ENCODE data around the gene CHD9NB. TPM values are rescaled to one million over a fixed set of nuclear protein-coding genes. Genes with fewer than 3 reads are reported as not detected.

CHD9NB gene
- polyA plus RNA-seq, 2 of the 4 experiments (the other 2 are of a cell fraction), result 2.0 to 2.8 TPM

GRCh38 chr16:53068423-53068833, 15.7 kb upstream of the CHD9NB start:
- FAIRE-seq, result no peak
- Histone ChIP-seq H3K9me3 (0 out of 3 replicates have a peak, but pooled peaks cover under 1% of the 10 kb centered on the region), H3K4me2 (no peak overlapping the region), H3K27ac (no peak overlapping the region), H3K4me3 (no peak overlapping the region), H3K4me1 (no peaks in the 10 kb centered on the region)
- DNase-seq (ENCODE audit: low read depth in 1 of 2, low spot score in 1 of 2), result no peak
- 94% methylated on average over 4 of the region's 4 CpGs for WGBS (ENCODE audit: missing lambda C conversion rate)
- CTCF ChIA-PET, result interaction anchor here (1.2 to 2.6 kb wide), 3 partner anchors 14 to 31 kb away, joined by 3 to 8 read pairs (median 4); partner anchors contain the start of gene CHD9
- no peak for ATAC-seq
- TF ChIP-seq MAZ (IDR thresholded peaks at IDR 0.05; ENCODE audit: borderline replicate concordance, low read depth, low read length) (no peak), FOSB (CRISPR knock-in tag; IDR thresholded peaks at IDR 0.05) (no peak), HDAC2 (IDR thresholded peaks at IDR 0.05) (no peak), HOXA7 (CRISPR knock-in tag; IDR thresholded peaks at IDR 0.05) (no peak), SMC3 (IDR thresholded peaks at IDR 0.05) (no peak), GATA3 (IDR thresholded peaks at IDR 0.05; ENCODE audit: borderline replicate concordance) (no peak), ZNF302 (CRISPR knock-in tag; IDR thresholded peaks at IDR 0.05) (no peak), CBX2 (IDR thresholded peaks at IDR 0.05; ENCODE audit: borderline replicate concordance, low read depth) (no peak), KDM5A (IDR thresholded peaks at IDR 0.05) (no peak), TFCP2L1 (CRISPR knock-in tag; IDR thresholded peaks at IDR 0.05) (no peak), RNF2 (IDR thresholded peaks at IDR 0.05; ENCODE audit: borderline replicate concordance, low read depth) (no peak), ELK1 (IDR thresholded peaks at IDR 0.05; ENCODE audit: low read depth, low read length) (no peak), POLR2AphosphoS2 (conservative IDR thresholded peaks at IDR 0.05; ENCODE audit: low read length) (no peak)
- TF ChIP-seq, protein P1, sequence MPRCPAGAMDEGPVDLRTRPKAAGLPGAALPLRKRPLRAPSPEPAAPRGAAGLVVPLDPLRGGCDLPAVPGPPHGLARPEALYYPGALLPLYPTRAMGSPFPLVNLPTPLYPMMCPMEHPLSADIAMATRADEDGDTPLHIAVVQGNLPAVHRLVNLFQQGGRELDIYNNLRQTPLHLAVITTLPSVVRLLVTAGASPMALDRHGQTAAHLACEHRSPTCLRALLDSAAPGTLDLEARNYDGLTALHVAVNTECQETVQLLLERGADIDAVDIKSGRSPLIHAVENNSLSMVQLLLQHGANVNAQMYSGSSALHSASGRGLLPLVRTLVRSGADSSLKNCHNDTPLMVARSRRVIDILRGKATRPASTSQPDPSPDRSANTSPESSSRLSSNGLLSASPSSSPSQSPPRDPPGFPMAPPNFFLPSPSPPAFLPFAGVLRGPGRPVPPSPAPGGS (IDR thresholded peaks at IDR 0.05), result no peak
- TF ChIP-seq, protein P2, sequence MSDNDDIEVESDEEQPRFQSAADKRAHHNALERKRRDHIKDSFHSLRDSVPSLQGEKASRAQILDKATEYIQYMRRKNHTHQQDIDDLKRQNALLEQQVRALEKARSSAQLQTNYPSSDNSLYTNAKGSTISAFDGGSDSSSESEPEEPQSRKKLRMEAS (IDR thresholded peaks at IDR 0.05), result no peak
- TF ChIP-seq, protein P3, sequence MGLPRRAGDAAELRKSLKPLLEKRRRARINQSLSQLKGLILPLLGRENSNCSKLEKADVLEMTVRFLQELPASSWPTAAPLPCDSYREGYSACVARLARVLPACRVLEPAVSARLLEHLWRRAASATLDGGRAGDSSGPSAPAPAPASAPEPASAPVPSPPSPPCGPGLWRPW (IDR thresholded peaks at IDR 0.05), result no peak
- POLR2A ChIA-PET, result no interaction called here

DNA sequence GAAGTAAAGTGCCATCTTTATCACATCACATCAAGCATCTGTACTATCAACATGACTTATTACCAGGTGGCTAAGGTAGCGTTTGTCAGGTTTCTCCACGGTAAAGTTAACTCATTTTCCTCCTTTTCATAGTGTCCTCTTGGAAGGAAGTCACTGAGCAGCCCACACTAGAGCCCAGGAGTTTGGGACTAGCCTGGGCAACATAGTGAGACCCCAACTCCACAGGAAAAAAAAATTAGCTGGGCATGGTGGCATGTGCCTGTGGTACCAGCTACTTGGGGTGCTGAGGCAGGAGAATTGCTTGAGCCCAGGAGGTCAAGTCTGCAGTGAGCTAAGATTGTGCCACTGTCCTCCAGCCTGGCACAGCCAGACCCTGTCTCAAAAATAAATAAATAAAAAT, 15.0 kb upstream of the CHD9NB start:
- Histone ChIP-seq H3K4me3 (no peak overlapping the region), H3K4me2 (no peak overlapping the region), H3K9me3 (no peaks in the 10 kb centered on the region), H3K4me1 (no peaks in the 10 kb centered on the region), H3K27ac (no peak overlapping the region)
- 85% methylated on average over 2 of the region's 2 CpGs for WGBS (ENCODE audit: missing lambda C conversion rate)
- ATAC-seq, result no peak
- ChIA-PET CTCF (interaction anchor here (1.4 to 2.6 kb wide), 2 partner anchors 13 to 32 kb away, joined by 4 to 8 read pairs; partner anchors contain the start of gene CHD9), POLR2A (no interaction called here)
- DNase-seq (ENCODE audit: low read depth in 1 of 2, low spot score in 1 of 2), result no peak
- FAIRE-seq, result no peak
- TF ChIP-seq BHLHE40 (IDR thresholded peaks at IDR 0.05; ENCODE audit: low read depth, low read length), result no peak
- no peak for TF ChIP-seq MAFK (IDR thresholded peaks at IDR 0.05; ENCODE audit: partially characterized antibody)
- no peak for TF ChIP-seq HOXB13 (CRISPR knock-in tag; IDR thresholded peaks at IDR 0.05; ENCODE audit: low read depth)
- TF ChIP-seq FOXS1 (CRISPR knock-in tag; IDR thresholded peaks at IDR 0.05), result no peak
- TF ChIP-seq HEYL (CRISPR knock-in tag; IDR thresholded peaks at IDR 0.05), result no peak
- TF ChIP-seq RNF2 (IDR thresholded peaks at IDR 0.05; ENCODE audit: borderline replicate concordance, low read depth), result no peak
- TF ChIP-seq MAZ (IDR thresholded peaks at IDR 0.05; ENCODE audit: borderline replicate concordance, low read depth, low read length), result no peak
- TF ChIP-seq, protein P4, sequence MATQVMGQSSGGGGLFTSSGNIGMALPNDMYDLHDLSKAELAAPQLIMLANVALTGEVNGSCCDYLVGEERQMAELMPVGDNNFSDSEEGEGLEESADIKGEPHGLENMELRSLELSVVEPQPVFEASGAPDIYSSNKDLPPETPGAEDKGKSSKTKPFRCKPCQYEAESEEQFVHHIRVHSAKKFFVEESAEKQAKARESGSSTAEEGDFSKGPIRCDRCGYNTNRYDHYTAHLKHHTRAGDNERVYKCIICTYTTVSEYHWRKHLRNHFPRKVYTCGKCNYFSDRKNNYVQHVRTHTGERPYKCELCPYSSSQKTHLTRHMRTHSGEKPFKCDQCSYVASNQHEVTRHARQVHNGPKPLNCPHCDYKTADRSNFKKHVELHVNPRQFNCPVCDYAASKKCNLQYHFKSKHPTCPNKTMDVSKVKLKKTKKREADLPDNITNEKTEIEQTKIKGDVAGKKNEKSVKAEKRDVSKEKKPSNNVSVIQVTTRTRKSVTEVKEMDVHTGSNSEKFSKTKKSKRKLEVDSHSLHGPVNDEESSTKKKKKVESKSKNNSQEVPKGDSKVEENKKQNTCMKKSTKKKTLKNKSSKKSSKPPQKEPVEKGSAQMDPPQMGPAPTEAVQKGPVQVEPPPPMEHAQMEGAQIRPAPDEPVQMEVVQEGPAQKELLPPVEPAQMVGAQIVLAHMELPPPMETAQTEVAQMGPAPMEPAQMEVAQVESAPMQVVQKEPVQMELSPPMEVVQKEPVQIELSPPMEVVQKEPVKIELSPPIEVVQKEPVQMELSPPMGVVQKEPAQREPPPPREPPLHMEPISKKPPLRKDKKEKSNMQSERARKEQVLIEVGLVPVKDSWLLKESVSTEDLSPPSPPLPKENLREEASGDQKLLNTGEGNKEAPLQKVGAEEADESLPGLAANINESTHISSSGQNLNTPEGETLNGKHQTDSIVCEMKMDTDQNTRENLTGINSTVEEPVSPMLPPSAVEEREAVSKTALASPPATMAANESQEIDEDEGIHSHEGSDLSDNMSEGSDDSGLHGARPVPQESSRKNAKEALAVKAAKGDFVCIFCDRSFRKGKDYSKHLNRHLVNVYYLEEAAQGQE (IDR thresholded peaks at IDR 0.05), result no peak
- TF ChIP-seq EHMT2 (IDR thresholded peaks at IDR 0.05; ENCODE audit: low read depth), result no peak
- TF ChIP-seq CHD2 (IDR thresholded peaks at IDR 0.05; ENCODE audit: low read length, partially characterized antibody), result no peak
- no peak for TF ChIP-seq RARB (CRISPR knock-in tag; IDR thresholded peaks at IDR 0.05)
- no peak for TF ChIP-seq RAD21 (conservative IDR thresholded peaks at IDR 0.05 in 1 of 2, IDR thresholded peaks at IDR 0.05 in 1 of 2)
- TF ChIP-seq HDAC2 (IDR thresholded peaks at IDR 0.05), result no peak
- TF ChIP-seq ZFP36 (IDR thresholded peaks at IDR 0.05; ENCODE audit: borderline replicate concordance, partially characterized antibody), result no peak
